DMS53 treated with DMSO at 0.1 percent for 48 hours (cell line): Measurements from ENCODE around the gene DHFR2.
A peak's percentile ranks its signal among the peaks of the same experiment; 100 is the strongest.
"Not testable (repeated sequence)": the region's sequence is repeated elsewhere in the genome, so short reads cannot be mapped to it uniquely, and the experiment has no call there.

Source experiments
- DNase-seq: peaks from one replicate; lab custom pipeline; 2025; ENCODE audit not compliant: unreplicated experiment; lab: John Stamatoyannopoulos, UW

The DHFR2 gene

GRCh38 chr3:94065819-94066480, 3.2 kb upstream of the DHFR2 start:
- no peak for DNase-seq

- no peak for DNase-seq
These were observed 2.4 kb upstream of the DHFR2 start for GRCh38 chr3:94065122-94065521.

GRCh38 chr3:94064243-94064860, 1.6 kb upstream of the DHFR2 start:
- DNase-seq, result no peak

GRCh38 chr3:94063496-94064119, 892 bp upstream of the DHFR2 start:
- DNase-seq, result no peak

GRCh38 chr3:94061297-94061696, 1.4 kb downstream of the DHFR2 start:
- DNase-seq, result no peak

GRCh38 chr3:94050546-94050945, 12.2 kb downstream of the DHFR2 start:
- no peak for DNase-seq

GRCh38 chr3:94049267-94049666, 13.4 kb downstream of the DHFR2 start:
- no peak for DNase-seq

GRCh38 chr3:94046533-94046932, 16.2 kb downstream of the DHFR2 start:
- DNase-seq, result no peak

GRCh38 chr3:94044100-94044936, 18.4 kb downstream of the DHFR2 start:
- DNase-seq, result not testable (repeated sequence)

- DNase-seq, result no peak
These were observed 19.4 kb downstream of the DHFR2 start for GRCh38 chr3:94043285-94043684.

GRCh38 chr3:94036909-94037507, 25.7 kb downstream of the DHFR2 start:
- DNase-seq, result no peak

- peak; percentile 74 for DNase-seq
These were observed 34.5 kb downstream of the DHFR2 start, which contains the start of gene STX19 for GRCh38 chr3:94028093-94028837. Gene STX19 (minus strand): TSS chr3:94028597. CDS start chr3:94015269, 13,328 bp downstream.

GRCh38 chr3:94026623-94027022, 36.1 kb downstream of the DHFR2 start:
- DNase-seq, result no peak

- no peak for DNase-seq
These were observed 38.3 kb downstream of the DHFR2 start for GRCh38 chr3:94024385-94024784.

- no peak for DNase-seq
These were observed 42.4 kb downstream of the DHFR2 start for GRCh38 chr3:94020293-94020692.

- no peak for DNase-seq
These were observed 43.1 kb downstream of the DHFR2 start for GRCh38 chr3:94019659-94020058.

GRCh38 chr3:94015025-94015424, 47.7 kb downstream of the DHFR2 start:
- no peak for DNase-seq

GRCh38 chr3:94012185-94012584, 50.5 kb downstream of the DHFR2 start:
- no peak for DNase-seq

- no peak for DNase-seq
These were observed 51.4 kb downstream of the DHFR2 start for GRCh38 chr3:94011233-94011711.

GRCh38 chr3:94009608-94010007, 53.1 kb downstream of the DHFR2 start:
- no peak for DNase-seq
